Measurements from ENCODE around the gene CELF4.

The CELF4 gene

DNA sequence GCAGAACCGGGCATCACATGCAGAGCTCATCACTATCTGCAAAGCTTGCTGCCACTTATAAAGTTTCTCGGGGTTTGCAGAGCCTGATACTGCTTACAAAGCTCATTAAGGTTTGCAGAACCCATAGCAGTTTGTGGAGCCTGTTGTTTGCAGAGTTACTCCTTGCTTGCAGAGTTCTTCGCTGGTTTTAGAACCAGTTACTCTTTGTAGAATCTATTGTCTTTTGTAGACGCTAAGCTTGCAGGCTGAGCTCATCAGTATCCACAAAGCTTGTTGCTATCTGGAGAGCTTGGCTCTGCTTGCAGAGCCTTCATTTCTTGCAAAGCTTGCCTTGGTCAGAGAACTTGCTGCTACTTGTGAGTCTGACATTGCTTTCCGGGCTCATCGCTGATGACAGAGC lies 106.9 kb downstream of the CELF4 start:
- H3K9me2 ChIP-seq (replicated peaks; ENCODE audit: control insufficient read depth, low read length) = no peaks in the 10 kb centered on the region
- TF ChIP-seq CTCF (IDR thresholded peaks at IDR 0.05; ENCODE audit: low read depth, low read length, poor library complexity, severe bottlenecking) = no peak
- H3F3A ChIP-seq (ENCODE audit: control insufficient read depth, insufficient read depth) = no peaks in the 10 kb centered on the region
- no peak overlapping the region for H3K4me3 ChIP-seq (ENCODE audit: low read length)
- H3K79me2 ChIP-seq (ENCODE audit: control insufficient read depth, low read length) = no peaks in the 10 kb centered on the region
- H3K27ac ChIP-seq (ENCODE audit: low read depth, low read length) = no peak overlapping the region
- H3K27me3 ChIP-seq (ENCODE audit: control insufficient read depth, low read length) = no peaks in the 10 kb centered on the region
- no peak overlapping the region for H3K4me2 ChIP-seq (ENCODE audit: low read length)
- no peaks in the 10 kb centered on the region for H4K20me1 ChIP-seq (ENCODE audit: control insufficient read depth, insufficient read depth, low read depth, low read length)
- no peaks in the 10 kb centered on the region for H3K4me1 ChIP-seq (ENCODE audit: control insufficient read depth, low read length)
- no peaks in the 10 kb centered on the region for H3K36me3 ChIP-seq (ENCODE audit: control insufficient read depth, low read length)
- no peaks in the 10 kb centered on the region for H3K9me3 ChIP-seq (ENCODE audit: control insufficient read depth, insufficient read depth, low read length)

GRCh38 chr18:37457753-37458152 lies 107.8 kb downstream of the CELF4 start:
- H3K27me3 ChIP-seq (ENCODE audit: control insufficient read depth, low read length) = no peaks in the 10 kb centered on the region

DNA sequence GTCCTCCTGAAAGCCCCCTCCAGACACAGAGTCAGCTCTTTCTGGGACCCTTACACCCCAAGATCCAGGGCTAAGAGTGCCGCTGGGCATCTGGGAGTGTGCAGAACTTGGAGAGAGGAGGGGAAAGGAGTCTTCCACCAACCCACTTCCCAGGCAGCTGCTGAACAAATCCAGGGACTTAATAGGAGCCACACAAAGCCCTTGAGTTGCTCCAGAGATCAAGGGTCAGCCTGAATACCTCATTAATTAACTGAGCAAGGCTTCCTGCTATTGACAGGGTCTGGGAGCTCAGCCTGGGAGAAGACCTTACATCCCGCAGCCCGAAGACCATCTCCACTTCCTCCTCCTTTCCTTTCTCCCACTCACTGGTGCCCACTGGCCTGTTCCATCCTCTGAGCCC lies 108.3 kb downstream of the CELF4 start:
- Histone ChIP-seq H3K4me2 (ENCODE audit: low read length) (no peak overlapping the region), H3K79me2 (ENCODE audit: control insufficient read depth, low read length) (no peaks in the 10 kb centered on the region), H4K20me1 (ENCODE audit: control insufficient read depth, insufficient read depth, low read depth, low read length) (no peaks in the 10 kb centered on the region), H3F3A (ENCODE audit: control insufficient read depth, insufficient read depth) (no peaks in the 10 kb centered on the region), H3K36me3 (ENCODE audit: control insufficient read depth, low read length) (no peaks in the 10 kb centered on the region), H3K4me3 (ENCODE audit: low read length) (no peak overlapping the region), H3K27me3 (ENCODE audit: control insufficient read depth, low read length) (no peaks in the 10 kb centered on the region), H3K9me2 (replicated peaks; ENCODE audit: control insufficient read depth, low read length) (no peaks in the 10 kb centered on the region), H3K27ac (ENCODE audit: low read depth, low read length) (no peak overlapping the region), H3K9me3 (ENCODE audit: control insufficient read depth, insufficient read depth, low read length) (no peaks in the 10 kb centered on the region), H3K4me1 (ENCODE audit: control insufficient read depth, low read length) (no peaks in the 10 kb centered on the region)
- no peak for TF ChIP-seq CTCF (IDR thresholded peaks at IDR 0.05; ENCODE audit: low read depth, low read length, poor library complexity, severe bottlenecking)
- no peak for TF ChIP-seq EZH2phosphoT487 (IDR thresholded peaks at IDR 0.05; ENCODE audit: borderline replicate concordance, low read length)

More at GRCh38 chr18:37457753-37458152, 107.8 kb downstream of the CELF4 start:
- H3K27ac ChIP-seq (ENCODE audit: low read depth, low read length) = no peak overlapping the region
- H3K4me3 ChIP-seq (ENCODE audit: low read length) = no peak overlapping the region
- TF ChIP-seq CTCF (IDR thresholded peaks at IDR 0.05; ENCODE audit: low read depth, low read length, poor library complexity, severe bottlenecking) = no peak
- no peak for TF ChIP-seq EZH2phosphoT487 (IDR thresholded peaks at IDR 0.05; ENCODE audit: borderline replicate concordance, low read length)
- no peaks in the 10 kb centered on the region for H3K4me1 ChIP-seq (ENCODE audit: control insufficient read depth, low read length)
- H3K9me2 ChIP-seq (replicated peaks; ENCODE audit: control insufficient read depth, low read length) = no peaks in the 10 kb centered on the region
- H3K79me2 ChIP-seq (ENCODE audit: control insufficient read depth, low read length) = no peaks in the 10 kb centered on the region
- H4K20me1 ChIP-seq (ENCODE audit: control insufficient read depth, insufficient read depth, low read depth, low read length) = no peaks in the 10 kb centered on the region
- H3K36me3 ChIP-seq (ENCODE audit: control insufficient read depth, low read length) = no peaks in the 10 kb centered on the region
- no peaks in the 10 kb centered on the region for H3F3A ChIP-seq (ENCODE audit: control insufficient read depth, insufficient read depth)
- H3K9me3 ChIP-seq (ENCODE audit: control insufficient read depth, insufficient read depth, low read length) = no peaks in the 10 kb centered on the region
- H3K4me2 ChIP-seq (ENCODE audit: low read length) = no peak overlapping the region

DNA sequence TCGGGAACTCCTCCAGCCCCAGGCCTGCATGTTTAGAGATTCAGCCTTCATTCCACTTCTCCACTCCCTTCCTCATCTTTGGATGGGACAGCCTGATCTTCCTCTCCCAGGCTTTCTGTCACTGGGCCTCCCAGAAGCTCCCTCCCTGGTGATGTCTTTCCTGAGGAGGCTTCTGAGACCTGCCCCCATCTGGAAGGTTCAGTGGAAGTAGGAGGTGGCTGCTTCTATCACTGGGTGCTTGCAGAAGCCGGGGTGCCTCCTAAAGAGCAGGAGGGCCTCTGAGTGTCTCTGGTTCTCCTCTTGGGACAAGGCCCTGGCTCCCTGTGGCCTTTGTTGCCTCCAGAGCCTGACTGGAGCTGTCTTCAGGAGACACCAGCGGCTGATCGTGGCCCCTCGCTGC lies 108.7 kb downstream of the CELF4 start:
- Histone ChIP-seq H3K79me2 (ENCODE audit: control insufficient read depth, low read length) (no peaks in the 10 kb centered on the region), H3K9me3 (ENCODE audit: control insufficient read depth, insufficient read depth, low read length) (no peaks in the 10 kb centered on the region), H3K4me1 (ENCODE audit: control insufficient read depth, low read length) (no peaks in the 10 kb centered on the region), H4K20me1 (ENCODE audit: control insufficient read depth, insufficient read depth, low read depth, low read length) (no peaks in the 10 kb centered on the region), H3F3A (ENCODE audit: control insufficient read depth, insufficient read depth) (no peaks in the 10 kb centered on the region), H3K9me2 (replicated peaks; ENCODE audit: control insufficient read depth, low read length) (no peaks in the 10 kb centered on the region), H3K4me2 (ENCODE audit: low read length) (no peak overlapping the region), H3K27ac (ENCODE audit: low read depth, low read length) (no peak overlapping the region), H3K27me3 (ENCODE audit: control insufficient read depth, low read length) (no peaks in the 10 kb centered on the region), H3K36me3 (ENCODE audit: control insufficient read depth, low read length) (no peaks in the 10 kb centered on the region), H3K4me3 (ENCODE audit: low read length) (no peak overlapping the region)
- TF ChIP-seq CTCF (IDR thresholded peaks at IDR 0.05; ENCODE audit: low read depth, low read length, poor library complexity, severe bottlenecking) (no peak), EZH2phosphoT487 (IDR thresholded peaks at IDR 0.05; ENCODE audit: borderline replicate concordance, low read length) (no peak)
